HG03095 (cell line): Measurements from ENCODE around the gene GPR15.

Experiments used
- ATAC-seq: cut with Tn5 transposase; IDR thresholded peaks from one replicate; pipeline ENCODE4 v1.9.1; 2021; ENCODE audit warnings: moderate library complexity; ENCODE audit not compliant: unreplicated experiment

The GPR15 gene

DNA sequence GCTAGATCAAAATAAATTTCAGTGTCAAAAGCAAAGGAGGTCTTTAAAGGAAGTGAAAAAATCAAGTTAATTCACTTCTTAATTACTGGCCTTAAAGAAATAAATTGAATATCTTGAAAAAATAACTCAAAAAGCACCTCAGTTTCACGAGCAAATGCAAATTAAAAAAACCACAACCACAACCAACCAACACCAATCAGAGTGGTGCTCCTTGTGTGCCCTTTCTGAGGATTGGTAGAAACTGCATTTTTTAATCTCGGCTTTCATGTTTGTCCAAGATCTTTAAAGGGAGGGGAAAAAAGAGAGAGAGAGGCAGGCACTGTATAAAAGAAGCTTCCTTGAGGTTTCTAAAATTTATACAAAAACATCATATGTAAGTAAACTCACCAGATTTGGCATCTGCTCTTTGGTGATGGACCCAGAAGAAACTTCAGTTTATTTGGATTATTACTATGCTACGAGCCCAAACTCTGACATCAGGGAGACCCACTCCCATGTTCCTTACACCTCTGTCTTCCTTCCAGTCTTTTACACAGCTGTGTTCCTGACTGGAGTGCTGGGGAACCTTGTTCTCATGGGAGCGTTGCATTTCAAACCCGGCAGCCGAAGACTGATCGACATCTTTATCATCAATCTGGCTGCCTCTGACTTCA, at the start of gene GPR15:
Gene GPR15 (plus strand): TSS at position 357 of the 653 bp plus-strand sequence. CDS start 56 bp downstream, at position 413.
- ATAC-seq = peak; percentile 23

- no peak for ATAC-seq
Measured at GRCh38 chr3:98482717-98483482, 48.9 kb upstream of the GPR15 start.

GRCh38 chr3:98483626-98484025, 48.2 kb upstream of the GPR15 start:
- ATAC-seq = no peak

DNA sequence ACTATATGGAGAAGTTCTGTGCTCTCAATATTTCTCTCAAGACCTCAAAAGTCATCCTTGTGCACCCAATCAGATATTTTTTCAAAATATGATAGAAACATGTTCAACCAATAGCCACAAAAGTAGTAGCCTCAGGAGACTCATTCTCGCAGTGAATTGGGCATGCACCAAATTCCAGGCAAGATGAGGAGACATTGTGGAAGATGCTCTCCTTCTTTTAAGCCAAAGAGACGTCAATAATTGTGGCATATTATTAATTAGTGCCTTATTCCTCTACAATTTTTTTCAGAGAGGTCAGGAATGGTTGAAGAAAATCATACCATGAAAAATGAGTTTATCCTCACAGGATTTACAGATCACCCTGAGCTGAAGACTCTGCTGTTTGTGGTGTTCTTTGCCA, 34.4 kb upstream of the GPR15 start, which contains the start of gene OR5K2:
Gene OR5K2 (plus strand): TSS at position 301 of the 400 bp plus-strand sequence. CDS start 0 bp downstream, at position 301.
- no peak for ATAC-seq

DNA sequence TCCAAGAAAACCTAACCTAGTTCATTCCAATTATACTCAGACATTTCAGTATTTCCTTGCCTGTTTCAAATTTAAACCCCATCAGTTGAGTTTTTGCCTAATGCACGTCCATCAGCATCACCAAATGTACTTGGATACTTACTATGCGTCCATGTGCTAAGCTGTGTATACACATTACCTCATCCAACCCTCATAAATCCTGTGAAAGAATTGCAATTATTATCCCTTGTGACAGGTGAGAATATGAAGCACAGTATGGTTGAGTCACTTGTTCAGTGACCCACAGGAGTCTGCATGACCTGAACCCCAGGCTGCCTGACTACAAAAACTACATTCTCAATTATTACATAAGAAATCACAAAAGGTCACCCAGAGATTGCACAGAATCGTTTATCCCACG, 31.8 kb upstream of the GPR15 start:
- no peak for ATAC-seq

GRCh38 chr3:98501270-98501669, 30.5 kb upstream of the GPR15 start:
- ATAC-seq = no peak

DNA sequence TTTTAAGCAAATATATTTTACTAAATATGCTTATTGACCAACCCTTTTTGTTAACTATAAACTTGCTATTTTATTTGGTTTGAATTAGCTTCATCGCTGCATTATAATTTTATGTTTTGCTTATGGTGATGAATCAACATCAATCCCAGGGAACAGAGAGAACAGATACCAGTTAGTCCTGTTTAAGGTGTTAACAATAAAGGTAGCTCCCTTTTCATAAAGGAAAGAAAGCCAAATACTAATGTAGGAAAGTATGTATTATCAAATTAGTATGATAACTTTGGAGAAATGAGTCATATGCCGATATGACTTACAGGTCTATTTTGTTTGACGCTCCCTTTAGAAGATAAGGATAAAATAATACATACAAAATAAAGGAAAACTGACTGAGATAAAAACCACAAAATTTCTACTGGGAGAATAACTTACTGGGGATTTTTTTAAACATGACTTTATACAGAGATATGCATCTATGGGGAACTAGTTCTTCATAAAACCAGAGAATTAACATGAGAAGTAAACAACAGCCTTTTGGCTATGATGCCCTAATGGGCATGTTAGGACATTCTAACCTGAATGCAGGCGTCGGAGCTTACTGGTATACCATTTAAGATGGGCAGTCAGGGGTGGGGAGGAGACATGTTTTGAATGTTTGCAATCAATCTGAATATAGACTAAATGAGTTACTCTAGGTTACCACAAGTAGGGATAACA, 29.8 kb upstream of the GPR15 start:
- ATAC-seq = no peak

DNA sequence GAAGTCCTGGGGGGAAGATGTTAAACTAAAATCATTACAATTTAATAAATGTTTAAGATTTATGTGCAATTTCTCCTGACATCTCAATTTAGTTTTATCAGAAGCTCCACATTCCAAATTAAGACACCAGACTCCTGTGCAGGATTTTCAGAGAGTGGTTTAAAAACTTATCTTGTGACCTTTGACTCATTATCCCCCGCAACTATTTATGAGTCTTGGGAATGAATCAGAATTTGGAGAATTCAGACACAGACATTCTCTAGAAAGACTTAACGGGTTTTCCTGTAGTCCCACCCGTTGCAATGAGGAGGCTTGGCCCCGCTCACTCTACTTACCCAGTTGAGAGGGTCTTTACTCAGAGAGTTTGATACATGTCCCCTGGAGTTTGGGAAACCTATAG, 27.2 kb upstream of the GPR15 start:
- no peak for ATAC-seq

DNA sequence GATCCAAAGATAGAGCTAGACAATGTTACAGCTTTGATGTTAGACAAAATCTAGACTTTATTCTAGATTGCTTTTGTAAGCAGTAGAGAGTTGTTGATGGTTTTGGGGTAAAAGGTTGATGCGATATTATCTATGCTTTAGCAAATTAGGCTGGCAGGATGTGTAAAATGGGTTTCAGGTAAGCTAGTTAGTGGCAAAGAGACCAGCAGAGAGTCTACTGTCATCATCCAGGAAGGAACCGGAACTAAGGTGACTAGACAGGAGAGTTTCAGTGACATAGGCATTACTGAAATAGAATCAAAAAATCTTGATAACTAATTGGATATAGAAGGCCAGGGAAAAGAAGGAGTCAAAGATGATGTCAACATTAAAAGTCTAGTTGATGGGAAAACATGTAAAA, 23.2 kb upstream of the GPR15 start:
- no peak for ATAC-seq

- ATAC-seq = no peak
Measured at GRCh38 chr3:98512576-98512975, 19.2 kb upstream of the GPR15 start.

DNA sequence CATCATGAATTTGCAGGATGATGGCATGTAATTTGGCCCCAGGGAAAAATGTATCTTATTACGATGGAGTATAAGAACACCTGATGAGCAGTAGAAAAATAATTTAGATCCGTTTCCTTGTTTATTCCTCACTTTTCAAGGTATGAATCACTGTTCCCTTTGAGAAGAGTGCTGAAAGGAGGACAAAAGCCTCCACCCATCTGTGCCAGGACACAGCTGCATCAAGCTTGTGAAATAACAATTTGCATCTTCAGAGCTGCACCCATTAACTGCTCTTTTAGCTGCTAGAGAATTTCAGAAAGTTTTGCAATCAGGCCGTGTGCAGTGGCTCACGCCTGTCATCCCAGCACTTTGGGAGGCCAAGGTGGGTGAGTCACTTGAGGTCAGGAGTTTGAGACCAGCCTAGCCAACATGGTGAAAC, 18.7 kb upstream of the GPR15 start:
- no peak for ATAC-seq

- ATAC-seq = no peak
Measured at GRCh38 chr3:98513736-98514135, 18.0 kb upstream of the GPR15 start.

GRCh38 chr3:98514948-98515347, 16.8 kb upstream of the GPR15 start:
- ATAC-seq = no peak

DNA sequence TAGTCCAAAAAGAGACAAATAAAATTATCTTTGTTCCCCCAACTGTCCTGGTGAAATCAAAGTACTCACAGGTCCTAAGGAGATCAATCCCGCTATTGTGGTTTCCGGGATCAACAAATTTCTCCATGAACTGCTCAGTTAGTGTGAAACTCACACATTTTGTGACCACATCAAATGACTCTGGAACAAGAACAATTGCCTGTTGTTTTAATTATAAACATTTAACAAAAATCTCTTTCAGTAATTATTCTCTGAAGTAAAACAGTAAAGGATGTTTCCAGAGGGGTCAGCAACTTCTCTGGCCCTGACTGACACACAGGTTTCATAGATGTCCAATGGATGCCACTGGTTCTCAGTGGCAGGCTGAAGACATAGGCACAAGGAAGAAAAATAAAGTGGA, 13.0 kb upstream of the GPR15 start:
- ATAC-seq = no peak

GRCh38 chr3:98519351-98519750, 12.4 kb upstream of the GPR15 start:
- ATAC-seq = no peak

GRCh38 chr3:98521897-98522543, 9.8 kb upstream of the GPR15 start:
- peak; percentile 34 for ATAC-seq

DNA sequence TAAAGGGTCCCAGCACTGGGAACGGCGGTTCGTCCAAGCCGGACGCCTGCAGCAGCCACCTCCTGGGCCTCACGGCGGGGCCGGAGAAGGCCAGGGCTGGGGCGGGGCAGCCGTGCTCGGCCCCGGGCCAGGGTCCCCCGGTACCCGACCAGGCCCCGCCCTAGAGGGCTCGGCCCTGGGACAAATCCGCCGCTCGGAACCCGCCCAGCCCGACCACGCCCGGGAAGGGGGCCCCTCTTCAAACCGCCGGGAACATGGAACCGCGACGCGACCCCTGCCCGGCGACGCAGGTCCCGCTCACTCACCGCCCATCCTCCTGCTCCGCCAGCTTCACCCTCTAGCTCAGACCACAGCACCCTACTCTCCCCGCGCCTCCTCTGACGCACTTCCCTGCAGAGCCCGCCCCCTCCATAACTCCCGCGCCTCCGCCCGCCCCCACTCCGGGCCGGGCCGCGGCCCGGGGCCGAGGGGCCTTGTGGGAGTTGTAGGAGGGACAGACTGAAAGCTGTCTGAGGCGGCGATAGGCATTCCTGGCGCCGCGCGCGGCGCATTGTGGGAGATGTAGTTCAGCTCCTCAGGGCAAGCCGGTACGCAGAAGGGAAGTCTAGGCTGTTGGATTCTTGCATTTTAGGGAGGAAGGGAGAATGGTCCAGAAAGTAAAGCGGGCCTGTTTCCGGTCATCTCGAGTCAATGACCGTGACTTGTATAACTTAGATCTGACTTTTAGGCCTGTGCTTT, 9.1 kb upstream of the GPR15 start, which contains the start of gene CLDND1:
Gene CLDND1 (minus strand): TSS at position 359 of the 738 bp plus-strand sequence. CDS start 1,478 bp downstream, outside the sequence.
- peak; percentile 86 for ATAC-seq

- no peak for ATAC-seq
Measured at GRCh38 chr3:98525494-98525893, 6.3 kb upstream of the GPR15 start.

DNA sequence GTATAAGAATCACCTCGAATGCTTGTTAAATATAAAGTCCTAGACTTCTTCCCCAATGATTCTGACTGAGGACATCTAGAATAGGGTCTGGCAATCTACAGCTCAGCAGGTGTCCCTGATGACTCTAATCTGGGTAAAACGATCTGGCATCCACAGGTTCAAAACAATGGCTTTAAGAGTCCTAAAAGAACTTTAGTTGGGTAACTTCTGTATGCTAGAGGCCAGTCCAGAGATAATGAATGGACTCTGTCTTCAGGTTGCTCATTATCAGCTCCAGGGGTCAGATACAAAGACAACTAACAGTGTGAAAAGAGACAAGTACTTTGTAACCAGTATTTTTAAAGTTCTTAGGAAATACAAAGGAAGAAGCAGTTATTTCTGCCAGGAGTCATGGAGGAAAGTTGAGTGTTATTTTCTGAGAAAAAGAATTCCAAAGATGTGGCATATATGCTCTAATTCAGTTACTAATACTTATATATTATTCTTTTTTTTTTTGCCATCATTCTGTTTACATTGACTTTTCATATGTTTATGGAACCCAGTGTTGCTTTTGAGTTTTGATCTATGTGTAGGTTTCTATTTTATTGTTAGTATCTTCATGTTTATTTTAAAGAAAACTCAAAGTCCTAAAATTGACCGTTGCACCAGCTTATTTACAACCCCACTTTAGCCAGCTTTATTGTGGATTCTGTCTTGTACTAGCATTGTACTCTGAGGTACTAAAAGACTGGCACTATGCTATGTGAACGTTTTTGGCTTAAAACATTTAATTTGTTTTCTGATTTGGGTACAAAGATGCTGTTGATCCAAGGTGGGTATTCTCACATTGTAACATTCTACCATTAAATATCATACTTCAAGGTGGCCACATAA, 3.1 kb upstream of the GPR15 start:
- no peak for ATAC-seq
